HUES64 (cell line): ENCODE data around the gene PIAS1.
"Not testable (repeated sequence)": the region's sequence is repeated elsewhere in the genome, so short reads cannot be mapped to it uniquely, and the experiment has no call there.

Experiments
- H3K27ac ChIP-seq: 2 replicates; pipeline ENCODE4 v1.7.0; 2013; ENCODE audit warnings: low read depth, low read length, inconsistent platforms
- H3K27me3 ChIP-seq: 2 replicates; pipeline ENCODE4 v1.6.1; 2013; ENCODE audit warnings: mild to moderate bottlenecking, low read length; ENCODE audit not compliant: insufficient read depth
- H3K36me3 ChIP-seq: 2 replicates; pipeline ENCODE4 v1.6.1; 2013; ENCODE audit warnings: mild to moderate bottlenecking, low read length; ENCODE audit not compliant: insufficient read depth
- H3K4me1 ChIP-seq: 2 replicates; pipeline ENCODE4 v1.6.1; 2013; ENCODE audit warnings: mild to moderate bottlenecking, low read length, moderate library complexity; ENCODE audit not compliant: insufficient read depth
- H3K4me3 ChIP-seq: 2 replicates; pipeline ENCODE4 v1.5.1; 2013; ENCODE audit warnings: mild to moderate bottlenecking, low read length, moderate library complexity
- H3K9ac ChIP-seq: 2 replicates; pipeline ENCODE4 v1.6.1; 2013; ENCODE audit warnings: mild to moderate bottlenecking, low read depth, low read length
- H3K9me3 ChIP-seq: 2 replicates; pipeline ENCODE4 v1.6.1; 2013; ENCODE audit warnings: low read depth, low read length; ENCODE audit not compliant: insufficient read depth
- WGBS: fragments of 150-250, 120-280 bp; methylation state at CpG from one replicate; pipeline ENCODE4 v1.1.7; 2013; ENCODE audit warnings: missing lambda C conversion rate; 5-methylcytosine and 5-hydroxymethylcytosine counted together

Gene PIAS1

DNA sequence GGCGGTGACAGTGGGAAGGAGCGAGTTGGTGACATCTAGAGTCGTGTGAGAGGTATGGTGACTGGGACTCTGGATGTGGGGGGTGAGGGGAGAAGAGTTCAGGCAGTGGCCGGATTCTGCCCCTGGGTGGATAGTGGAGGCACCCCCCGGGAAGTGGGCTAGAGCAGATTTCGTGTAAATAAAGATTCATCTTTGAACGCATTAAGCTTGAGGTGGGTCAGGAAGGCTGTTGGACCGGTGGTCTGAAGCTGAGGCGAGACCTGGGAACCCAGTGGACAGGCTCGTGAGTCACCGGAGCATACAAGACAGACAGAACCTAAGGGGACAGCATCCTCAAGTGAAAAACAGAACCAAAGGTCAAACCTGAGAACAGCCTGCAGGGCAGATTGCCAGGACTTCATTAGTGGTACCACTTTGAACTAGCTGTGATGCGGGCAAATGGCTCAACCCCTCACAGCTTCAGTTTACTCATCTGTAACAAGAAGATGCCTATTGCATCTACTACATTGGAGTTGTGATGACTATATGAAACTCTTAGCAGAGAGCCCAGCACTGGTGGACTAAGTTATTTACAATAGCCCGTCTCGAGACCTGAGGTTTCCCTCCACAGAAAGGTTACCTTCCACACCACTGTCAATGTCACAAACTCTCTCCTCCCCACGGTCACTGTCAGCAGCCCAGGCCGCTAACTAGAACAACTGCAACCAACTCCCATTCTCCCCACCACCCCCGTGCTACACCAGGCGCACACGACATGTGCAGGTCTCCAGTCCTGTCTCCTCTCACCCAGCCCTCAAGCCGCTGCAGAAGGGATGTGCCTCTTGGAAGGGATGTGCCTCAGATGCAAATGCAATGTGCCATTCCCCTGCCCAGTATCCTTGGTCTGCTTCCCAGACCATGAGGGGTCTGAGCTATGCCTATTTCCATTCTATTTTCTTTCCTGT is 176.3 kb downstream of the PIAS1 start:
- no peaks in the 10 kb centered on the region for H3K27me3 ChIP-seq
- H3K27ac ChIP-seq = no peak overlapping the region
- no peaks in the 10 kb centered on the region for H3K36me3 ChIP-seq
- 0 out of 2 replicates have a peak, but pooled peaks cover 3% of the 10 kb centered on the region for H3K4me1 ChIP-seq
- peak overlapping the region; percentile 86 for H3K4me3 ChIP-seq
- WGBS = 69% methylated on average over 20 of the region's 20 CpGs
- H3K9me3 ChIP-seq = no peaks in the 10 kb centered on the region
- peak overlapping the region; percentile 64 for H3K9ac ChIP-seq

DNA sequence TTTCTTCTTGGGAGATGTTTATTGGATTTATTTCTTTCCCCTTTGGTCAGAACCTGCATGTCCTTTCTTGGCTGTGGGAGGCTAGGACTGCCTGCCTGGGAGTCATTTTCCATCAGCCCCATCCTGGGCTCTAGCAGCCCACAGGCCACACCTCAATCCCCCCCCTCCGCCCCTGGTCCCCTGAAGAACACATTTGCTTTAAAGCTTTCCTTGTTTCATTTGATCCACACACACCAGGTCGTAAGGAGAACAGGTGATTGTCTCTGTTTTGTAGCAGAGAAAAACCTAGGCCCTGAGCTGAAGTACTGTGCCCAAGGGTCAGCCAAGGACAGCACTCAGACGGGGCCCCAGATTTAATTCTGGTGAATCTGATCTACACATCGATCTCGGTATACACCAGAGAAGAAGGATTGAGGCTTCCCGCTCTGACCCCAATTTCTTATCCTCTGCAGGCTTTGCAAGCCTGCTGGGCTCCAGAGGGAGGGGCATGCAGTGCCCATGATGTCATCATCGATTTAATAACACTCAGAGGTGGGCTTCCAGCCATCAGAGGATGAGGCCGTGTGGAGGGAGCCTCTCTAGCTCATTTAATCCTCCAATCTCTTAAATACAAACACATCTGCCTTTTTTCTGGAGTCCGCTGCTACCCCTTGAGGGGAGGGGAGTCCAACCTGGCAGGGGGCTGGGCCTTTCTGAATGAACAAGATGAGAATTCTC is 177.1 kb downstream of the PIAS1 start:
- Histone ChIP-seq H3K4me1 (0 out of 2 replicates have a peak, but pooled peaks cover 3% of the 10 kb centered on the region), H3K4me3 (no peak overlapping the region), H3K9me3 (no peaks in the 10 kb centered on the region), H3K27me3 (no peaks in the 10 kb centered on the region), H3K27ac (no peak overlapping the region), H3K9ac (no peak overlapping the region), H3K36me3 (no peaks in the 10 kb centered on the region)
- 84% methylated on average over 9 of the region's 9 CpGs for WGBS

DNA sequence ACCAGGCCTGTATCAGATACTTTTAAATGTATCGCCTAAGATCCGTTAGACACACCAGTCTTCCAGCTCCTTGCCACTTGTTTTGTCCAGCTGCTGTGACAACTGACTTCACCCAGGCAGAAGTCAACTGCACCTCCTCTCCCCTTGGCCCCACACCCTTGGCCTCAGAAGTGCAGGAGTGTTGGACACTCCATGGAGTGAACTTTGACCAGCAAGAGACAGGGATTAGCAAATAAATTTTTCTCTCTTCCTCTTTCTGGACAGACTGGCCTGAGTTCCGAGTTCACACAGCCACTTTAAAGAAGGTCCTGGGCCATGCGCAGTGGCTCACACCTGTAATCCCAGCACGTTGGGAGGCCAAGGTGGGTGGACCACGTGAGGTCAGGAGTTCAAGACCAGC is 178.3 kb downstream of the PIAS1 start:
- Histone ChIP-seq H3K36me3 (no peaks in the 10 kb centered on the region), H3K4me3 (no peak overlapping the region), H3K9ac (no peak overlapping the region), H3K4me1 (0 out of 2 replicates have a peak, but pooled peaks cover 3% of the 10 kb centered on the region), H3K27ac (no peak overlapping the region), H3K27me3 (no peaks in the 10 kb centered on the region), H3K9me3 (no peaks in the 10 kb centered on the region)
- 92% methylated on average over 6 of the region's 6 CpGs for WGBS

DNA sequence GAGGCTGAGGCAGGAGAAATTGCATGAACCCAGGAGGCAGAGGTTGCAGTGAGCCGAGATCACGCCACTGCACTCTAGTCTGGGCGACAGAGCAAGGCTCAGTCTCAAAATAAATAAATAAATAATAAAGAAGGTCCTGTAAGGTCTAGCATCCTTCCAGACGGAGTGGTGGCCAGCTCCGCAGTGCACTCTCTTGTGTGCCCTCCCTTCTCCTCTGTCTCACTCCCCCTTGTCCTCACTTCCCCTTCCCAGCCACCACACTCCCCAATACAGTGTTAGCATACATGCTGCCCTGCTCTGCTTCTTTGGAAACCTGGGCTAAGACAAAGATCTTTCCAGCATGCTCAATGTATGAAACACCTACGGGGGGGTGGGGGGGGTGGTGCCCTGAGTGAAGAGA is 178.8 kb downstream of the PIAS1 start:
- H3K9me3 ChIP-seq = no peaks in the 10 kb centered on the region
- no peaks in the 10 kb centered on the region for H3K36me3 ChIP-seq
- WGBS = 88% methylated on average over 4 of the region's 6 CpGs
- no peak overlapping the region for H3K27ac ChIP-seq
- H3K4me3 ChIP-seq = no peak overlapping the region
- no peaks in the 10 kb centered on the region for H3K27me3 ChIP-seq
- H3K9ac ChIP-seq = no peak overlapping the region
- 0 out of 2 replicates have a peak, but pooled peaks cover 3% of the 10 kb centered on the region for H3K4me1 ChIP-seq

DNA sequence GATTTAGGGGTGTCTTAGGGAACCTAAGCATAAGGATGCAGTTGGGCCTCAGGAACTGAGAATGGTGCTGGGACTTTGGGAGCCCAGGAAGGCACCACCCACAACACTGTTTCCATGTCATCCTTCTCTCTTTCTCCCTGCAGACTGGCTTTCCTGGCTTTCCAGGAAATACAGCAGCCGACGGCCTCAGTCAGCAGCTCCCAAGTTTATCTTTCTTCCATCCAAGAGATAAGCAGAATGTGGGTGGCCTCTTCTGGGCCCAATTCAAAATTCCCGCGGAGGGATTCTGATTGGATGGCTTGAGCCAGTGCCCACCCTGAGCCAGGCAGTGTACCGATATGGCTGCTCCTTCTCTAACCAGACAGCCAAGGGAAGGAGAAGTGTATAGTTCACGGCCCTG is 179.9 kb downstream of the PIAS1 start:
- Histone ChIP-seq H3K27me3 (no peaks in the 10 kb centered on the region), H3K9ac (no peak overlapping the region), H3K4me1 (0 out of 2 replicates have a peak, but pooled peaks cover 3% of the 10 kb centered on the region), H3K27ac (no peak overlapping the region), H3K4me3 (no peak overlapping the region), H3K36me3 (no peaks in the 10 kb centered on the region), H3K9me3 (no peaks in the 10 kb centered on the region)
- 92% methylated on average over 6 of the region's 6 CpGs for WGBS

DNA sequence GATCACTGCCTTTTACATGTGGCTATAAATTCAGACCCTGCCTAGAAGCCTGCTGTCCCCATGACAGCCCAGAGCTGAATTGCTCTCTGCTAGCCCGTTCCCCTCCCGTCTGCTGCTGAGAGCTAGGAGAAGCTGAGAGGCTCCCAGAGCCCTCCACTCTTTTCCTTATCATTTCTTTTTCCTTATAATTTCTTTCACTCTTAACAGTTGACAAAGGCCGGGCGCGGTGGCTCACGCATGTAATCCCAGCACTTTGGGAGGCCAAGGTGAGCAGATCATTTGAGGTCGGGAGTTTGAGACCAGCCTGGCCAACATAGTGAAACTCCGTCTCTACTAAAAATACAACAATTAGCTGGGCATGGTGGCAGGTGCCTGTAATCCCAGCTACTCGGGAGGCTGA is 180.4 kb downstream of the PIAS1 start:
- H3K27ac ChIP-seq, H3K9ac ChIP-seq, H3K27me3 ChIP-seq, H3K9me3 ChIP-seq, H3K4me1 ChIP-seq, H3K4me3 ChIP-seq, H3K36me3 ChIP-seq: not testable (repeated sequence)
- 94% methylated on average over 9 of the region's 9 CpGs for WGBS

DNA sequence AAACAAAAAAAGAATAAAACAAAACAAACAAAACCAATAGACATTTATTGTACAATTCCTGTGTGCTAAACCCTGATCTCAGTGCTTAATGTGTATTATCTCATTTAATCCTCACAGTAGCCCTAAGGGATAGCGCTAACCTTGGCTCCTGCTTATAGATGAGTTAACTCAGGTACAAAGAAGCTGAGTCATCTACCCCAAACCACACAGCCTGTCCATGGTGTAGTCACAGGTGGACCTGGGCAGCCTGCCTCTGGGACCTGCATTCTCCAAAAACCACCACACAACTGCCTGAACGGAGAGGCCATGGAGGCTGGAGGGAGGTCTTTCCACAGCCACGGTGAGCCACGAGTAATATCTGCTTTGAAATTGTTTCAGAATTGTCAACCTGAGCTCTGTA is 180.9 kb downstream of the PIAS1 start:
- no peaks in the 10 kb centered on the region for H3K36me3 ChIP-seq
- H3K4me3 ChIP-seq = no peak overlapping the region
- 89% methylated on average over 4 of the region's 4 CpGs for WGBS

DNA sequence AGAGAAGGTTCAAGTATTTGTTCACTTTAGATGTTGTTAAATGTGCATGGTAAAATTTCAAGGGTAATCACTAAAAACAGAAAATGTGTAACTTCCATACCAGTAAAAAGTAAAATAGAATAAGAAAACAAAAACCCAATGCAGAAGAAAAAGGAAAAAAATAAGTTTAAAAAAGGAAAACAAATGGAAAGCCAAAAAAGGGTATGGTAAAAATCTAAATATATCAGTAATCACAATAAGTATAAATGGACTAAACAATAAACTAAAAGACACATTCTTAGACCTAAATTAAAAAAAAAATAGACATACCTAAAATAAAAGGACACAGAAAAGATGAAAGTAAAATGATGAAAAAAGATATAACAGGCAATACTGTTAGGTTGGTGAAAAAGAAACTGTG is 184.9 kb downstream of the PIAS1 start:
- peaks cover 3% of the 10 kb centered on the region; the same call in 1 of the 2 replicates for H3K4me1 ChIP-seq
- no peak overlapping the region for H3K27ac ChIP-seq
- H3K36me3 ChIP-seq = no peaks in the 10 kb centered on the region
- H3K9ac ChIP-seq = no peak overlapping the region
- no peak overlapping the region for H3K4me3 ChIP-seq
- peaks cover under 1% of the 10 kb centered on the region; the same call in 1 of the 2 replicates for H3K9me3 ChIP-seq
- H3K27me3 ChIP-seq = no peaks in the 10 kb centered on the region

More for the DNA sequence above, 180.9 kb downstream of the PIAS1 start:
- Histone ChIP-seq H3K27me3 (no peaks in the 10 kb centered on the region), H3K9ac (no peak overlapping the region), H3K4me1 (0 out of 2 replicates have a peak, but pooled peaks cover 3% of the 10 kb centered on the region), H3K9me3 (no peaks in the 10 kb centered on the region), H3K27ac (no peak overlapping the region)

DNA sequence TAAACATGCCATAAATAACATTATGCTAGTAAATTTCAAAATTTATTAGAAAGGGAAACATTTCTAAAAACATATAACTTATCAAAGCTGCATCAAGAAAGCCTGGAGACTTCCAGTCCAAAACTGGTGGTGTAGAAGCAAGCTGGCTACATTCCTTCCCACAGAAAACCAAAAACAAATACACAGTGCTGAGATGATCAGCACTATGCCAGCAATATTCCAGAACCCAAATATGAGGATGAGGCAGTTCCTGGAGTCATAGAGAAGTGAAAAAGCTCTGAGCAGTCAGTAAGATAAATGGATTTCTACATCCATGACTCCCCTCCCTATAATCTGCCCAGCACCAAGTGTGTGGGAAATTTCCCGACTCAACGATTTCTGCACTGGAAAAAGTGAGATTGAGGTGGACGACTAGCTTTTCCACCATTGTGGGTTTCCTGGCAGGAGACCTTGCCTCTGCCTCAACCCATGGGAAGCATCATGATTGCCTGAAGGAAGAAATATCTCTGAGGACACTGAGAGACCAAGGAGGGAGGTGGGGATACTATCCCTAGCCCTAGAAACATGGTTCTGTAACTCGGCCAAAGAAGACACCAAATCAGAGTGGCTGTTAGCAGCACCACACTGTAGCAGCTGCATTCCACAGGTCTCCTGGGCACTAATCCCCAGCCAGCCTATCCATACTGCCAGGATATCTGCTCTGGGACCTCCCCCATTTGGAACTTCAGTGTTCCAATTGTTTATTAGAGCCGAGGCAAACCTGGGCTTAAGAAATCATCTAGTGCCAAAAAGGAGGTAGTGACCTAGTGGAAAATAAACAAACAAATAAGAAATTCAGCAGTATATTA is 187.2 kb downstream of the PIAS1 start:
- Histone ChIP-seq H3K9me3 (peaks cover 10% of the 10 kb centered on the region; the same call in 1 of the 2 replicates), H3K27ac (no peak overlapping the region), H3K4me1 (no peaks in the 10 kb centered on the region; the same call in 1 of the 2 replicates), H3K9ac (no peak overlapping the region), H3K36me3 (no peaks in the 10 kb centered on the region), H3K4me3 (no peak overlapping the region), H3K27me3 (no peaks in the 10 kb centered on the region)
- 84% methylated on average over 5 of the region's 5 CpGs for WGBS
